GM18499 (cell line): ENCODE data around the gene CHID1.

Experiments used
- ATAC-seq: cut with Tn5 transposase; IDR thresholded peaks from one replicate; pipeline ENCODE4 v1.9.1; 2021; ENCODE audit warnings: moderate number of reproducible peaks; ENCODE audit not compliant: insufficient read depth, unreplicated experiment

CHID1 gene

DNA sequence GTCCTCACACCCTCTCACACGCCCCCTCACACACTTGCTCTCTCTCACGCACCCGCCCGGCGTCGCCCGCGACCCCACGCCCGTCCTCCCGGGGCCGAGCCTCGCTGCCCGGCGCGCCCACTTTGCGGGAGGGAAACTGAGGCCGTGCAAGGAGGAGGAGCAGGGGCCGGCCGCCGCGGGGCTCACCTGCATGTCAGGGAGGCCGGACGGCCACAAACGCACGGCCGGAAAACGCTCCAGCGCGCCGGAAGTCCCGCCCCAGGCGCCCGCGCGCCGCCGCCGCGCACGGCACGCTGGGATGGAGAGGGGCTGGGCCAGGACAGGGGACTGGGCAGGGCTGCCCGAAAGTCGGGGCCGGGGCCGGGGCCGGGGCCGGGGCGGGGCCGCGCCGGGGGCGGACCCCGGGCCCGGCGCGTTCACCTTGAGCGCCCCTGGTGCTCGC lies at the start of gene CHID1:
Gene CHID1 (minus strand): TSS at position 222 of the 442 bp plus-strand sequence. CDS start 5,994 bp downstream, outside the sequence.
- ATAC-seq, result no peak

DNA sequence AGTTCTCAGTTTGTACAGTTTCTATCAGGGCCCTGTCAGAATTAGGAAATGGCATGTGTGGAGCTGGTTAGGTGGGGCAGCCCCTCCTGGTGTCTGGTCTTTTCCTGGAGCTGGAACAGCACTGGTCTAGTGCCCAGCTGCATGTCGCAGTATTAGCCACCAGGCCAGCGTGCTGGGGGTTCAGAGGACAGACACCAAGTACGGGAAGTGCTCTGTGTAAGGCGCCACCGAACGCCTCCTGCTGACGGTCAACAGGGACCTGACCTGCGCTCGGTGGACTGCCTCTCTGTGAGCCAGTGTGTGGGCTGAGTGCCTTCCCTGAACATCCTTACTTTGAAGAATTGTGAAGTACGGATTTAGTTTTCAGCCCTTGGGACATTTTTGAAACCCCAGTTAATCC lies 49.0 kb upstream of the CHID1 start:
- ATAC-seq, result no peak

DNA sequence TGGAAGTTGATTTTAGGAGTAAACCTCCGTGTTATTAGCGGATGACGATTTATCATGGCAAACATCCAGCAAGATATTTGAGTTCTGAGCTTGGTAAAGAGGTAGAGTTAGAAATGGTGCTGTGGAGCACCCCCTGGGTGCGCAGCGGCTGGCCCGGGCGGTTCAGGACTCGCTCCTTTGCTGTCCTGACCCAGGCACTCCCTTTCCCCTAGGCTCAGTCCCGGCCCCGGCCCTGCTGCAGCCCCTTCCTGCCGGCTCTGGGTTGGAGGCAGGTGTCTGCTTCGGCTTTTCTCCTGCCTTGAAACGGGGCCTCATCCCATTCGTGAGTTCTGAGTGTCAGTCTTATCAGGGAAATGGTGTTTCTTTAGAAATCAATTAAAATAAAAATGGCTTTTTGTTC lies 48.4 kb upstream of the CHID1 start:
- no peak for ATAC-seq

DNA sequence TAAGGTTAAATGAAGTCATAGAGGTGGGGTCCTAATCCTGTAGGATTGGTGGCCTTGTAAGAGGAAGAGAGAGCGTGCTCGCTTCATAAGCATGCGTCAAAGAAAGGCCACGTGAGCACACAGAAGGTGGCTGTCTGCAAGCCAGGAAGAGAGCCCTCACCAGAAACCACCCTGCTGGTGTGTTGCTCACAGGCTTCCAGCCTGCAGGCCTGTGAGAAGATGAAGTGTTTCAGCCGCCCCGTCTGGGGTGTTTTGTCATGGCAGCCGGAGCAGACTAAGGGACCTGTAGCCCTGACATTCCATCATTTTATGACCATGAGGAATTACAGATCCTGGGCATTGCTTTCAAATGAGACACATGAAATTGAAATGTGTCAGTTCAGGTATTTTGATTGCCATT lies 47.5 kb upstream of the CHID1 start:
- no peak for ATAC-seq

DNA sequence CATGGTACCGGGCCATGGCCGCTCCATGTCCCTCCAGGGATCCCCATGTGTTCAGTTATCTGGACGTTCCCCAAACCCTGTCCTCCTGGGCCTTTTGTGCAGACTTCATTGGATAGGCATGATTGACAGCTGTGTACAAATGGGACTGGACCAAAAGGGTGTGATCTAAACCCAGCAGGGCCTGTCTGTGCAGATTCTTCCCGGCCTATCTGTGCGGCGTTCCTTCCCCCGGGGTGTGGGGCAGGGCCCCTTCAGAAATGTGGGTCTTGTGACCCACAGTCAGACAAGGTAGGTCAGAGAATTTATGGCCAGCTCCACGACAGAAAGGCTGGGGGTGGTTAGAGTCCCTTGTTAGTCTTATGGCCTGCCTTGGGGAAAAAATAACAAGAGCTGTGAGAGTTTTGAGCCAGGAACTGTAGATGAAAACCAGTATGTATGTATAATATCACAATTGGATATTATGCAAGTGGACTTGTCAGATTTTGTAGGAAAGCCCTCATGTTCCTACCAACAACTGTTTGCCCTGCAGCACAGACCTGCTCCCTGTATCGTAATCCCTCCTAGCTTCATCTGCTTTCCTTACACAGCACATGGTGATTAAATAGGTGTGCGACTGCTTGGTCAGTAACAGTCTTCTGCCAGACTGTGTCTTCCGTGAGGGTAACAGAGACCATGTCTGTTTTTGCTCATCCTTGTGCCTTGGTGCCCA lies 46.8 kb upstream of the CHID1 start:
- no peak for ATAC-seq

- no peak for ATAC-seq
These were observed 44.8 kb upstream of the CHID1 start for GRCh38 chr11:955154-956063.

- no peak for ATAC-seq
These were observed 44.0 kb upstream of the CHID1 start for GRCh38 chr11:954392-955153.

- no peak for ATAC-seq
These were observed 42.9 kb upstream of the CHID1 start for GRCh38 chr11:953512-953911.

DNA sequence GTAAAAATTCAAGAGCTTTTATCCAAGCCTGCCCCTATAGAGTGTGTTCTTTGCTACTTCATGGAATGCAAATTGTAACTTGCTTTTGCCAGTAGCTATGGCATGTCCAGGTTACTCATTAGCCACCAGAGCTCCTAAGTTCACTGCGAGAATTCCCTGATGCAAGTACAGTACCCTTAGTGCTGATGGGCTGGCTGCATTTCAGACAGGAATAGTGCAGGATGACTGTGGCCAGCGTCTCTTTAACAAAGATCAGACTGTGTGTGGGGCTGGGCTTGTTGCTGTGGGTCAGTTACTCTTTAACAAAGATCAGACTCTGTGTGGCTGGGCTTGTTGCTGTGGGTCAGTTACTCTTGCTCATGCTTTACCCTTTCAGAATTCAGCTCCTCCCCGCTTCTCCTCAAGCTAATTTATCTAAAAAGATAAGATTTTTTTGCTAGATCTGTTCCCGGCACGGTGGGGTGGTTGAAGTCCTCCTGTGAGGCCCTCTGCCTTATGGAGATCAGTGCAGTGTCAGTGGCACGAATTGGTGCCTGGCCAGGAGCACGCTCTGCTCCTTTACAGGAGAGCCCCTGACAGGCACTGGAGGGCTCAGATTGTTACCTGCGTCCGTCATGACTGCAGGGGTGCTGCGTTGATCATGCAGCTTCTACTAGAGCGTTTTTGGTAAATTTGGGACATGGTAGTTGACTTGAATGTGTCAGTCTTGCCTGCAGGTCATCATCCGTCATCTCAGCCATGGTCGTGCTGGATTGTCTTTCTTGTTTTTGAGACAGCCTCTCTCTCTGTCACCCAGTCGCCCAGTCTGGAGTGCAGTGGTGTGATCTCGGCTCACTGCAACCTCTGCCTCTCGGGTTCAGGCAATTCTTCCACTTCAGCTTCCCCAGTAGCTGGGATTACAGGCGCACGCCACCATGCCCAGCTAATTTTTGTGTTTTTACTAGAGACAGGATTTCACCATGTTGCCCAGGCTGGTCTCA lies 42.1 kb upstream of the CHID1 start:
- no peak for ATAC-seq

- ATAC-seq, result no peak
These were observed 40.9 kb upstream of the CHID1 start for GRCh38 chr11:951507-951906.

DNA sequence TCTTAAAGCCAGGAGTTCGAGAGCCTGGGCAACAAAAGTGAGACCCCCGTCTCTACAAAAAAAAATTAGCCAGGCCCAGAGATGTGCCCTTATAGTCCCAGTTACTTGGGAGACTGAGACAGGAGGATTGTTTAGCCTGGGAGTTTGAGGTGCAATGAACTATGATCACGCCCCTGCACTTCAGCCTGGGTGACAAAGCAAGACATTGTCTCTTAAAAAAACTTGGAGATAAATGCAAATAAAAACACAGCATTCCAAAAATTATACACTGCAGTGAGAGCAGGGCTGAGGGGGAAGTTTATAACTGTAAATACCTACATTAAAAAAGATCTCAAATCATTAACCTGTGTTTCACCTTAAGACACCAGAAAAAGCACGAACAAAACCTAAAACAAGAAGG lies 37.1 kb upstream of the CHID1 start:
- ATAC-seq, result no peak

DNA sequence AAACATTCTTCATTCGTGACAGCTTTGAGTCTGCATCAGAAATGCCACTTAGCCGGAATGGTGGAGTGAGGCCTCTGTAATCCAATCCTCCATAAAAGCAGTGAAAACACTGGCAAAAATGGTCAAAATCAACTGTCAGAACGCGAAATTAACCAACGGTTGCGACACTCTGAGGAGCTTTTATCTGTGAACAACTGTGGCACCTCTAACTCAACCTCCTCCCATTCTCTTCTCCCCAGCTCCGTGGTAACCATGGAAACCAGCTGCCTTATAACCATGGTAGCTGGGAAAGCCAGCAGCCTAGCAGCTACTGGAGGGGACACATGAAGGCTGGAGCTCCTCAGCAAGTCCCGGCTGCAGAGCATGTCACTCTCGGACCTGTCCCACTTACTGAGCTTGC lies 35.4 kb upstream of the CHID1 start:
- ATAC-seq, result no peak

- no peak for ATAC-seq
These were observed 34.3 kb upstream of the CHID1 start for GRCh38 chr11:944711-945470.

- no peak for ATAC-seq
These were observed 32.2 kb upstream of the CHID1 start for GRCh38 chr11:942823-943222.

GRCh38 chr11:940496-941135 lies 30.0 kb upstream of the CHID1 start:
- ATAC-seq, result no peak

DNA sequence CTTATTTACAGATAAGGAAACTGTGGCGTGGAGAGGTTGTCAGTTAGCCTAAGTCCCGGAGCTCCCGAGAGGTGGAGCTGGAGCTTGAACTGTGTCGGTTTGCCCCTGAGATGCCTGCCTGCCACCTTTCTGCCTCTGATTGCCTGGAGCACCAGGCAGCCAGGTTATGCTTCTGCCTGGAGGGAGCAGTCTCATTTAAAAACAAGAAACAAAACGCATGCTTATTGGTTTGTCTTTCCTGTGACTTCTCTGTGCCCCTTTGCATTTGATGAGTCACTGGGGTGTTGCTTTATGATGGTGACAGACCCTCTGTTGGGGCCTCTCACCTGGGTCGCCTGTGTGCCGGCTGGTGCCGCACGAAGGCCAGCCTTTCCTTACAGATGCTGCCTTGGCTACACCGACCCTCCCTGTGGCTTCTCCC lies 27.2 kb upstream of the CHID1 start:
- ATAC-seq, result no peak

DNA sequence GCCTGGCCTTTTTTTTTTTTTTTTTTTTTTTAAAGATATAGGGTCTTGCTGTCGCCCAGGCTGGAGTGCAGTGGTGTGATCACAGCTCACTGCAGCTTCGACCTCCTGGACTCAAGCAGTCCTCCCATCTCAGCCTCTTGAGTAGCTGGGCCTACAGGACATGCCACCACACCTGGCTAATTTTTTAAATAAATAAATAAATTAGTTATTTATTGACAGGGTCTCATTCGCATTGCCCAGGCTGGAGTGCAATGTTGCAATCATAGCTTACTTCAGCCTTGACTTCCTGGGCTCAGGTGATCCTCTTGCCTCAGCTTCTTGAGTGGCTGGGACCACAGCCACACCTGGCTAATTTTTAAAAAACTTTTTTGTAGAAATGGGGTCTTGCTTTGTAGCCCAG lies 25.6 kb upstream of the CHID1 start:
- no peak for ATAC-seq

DNA sequence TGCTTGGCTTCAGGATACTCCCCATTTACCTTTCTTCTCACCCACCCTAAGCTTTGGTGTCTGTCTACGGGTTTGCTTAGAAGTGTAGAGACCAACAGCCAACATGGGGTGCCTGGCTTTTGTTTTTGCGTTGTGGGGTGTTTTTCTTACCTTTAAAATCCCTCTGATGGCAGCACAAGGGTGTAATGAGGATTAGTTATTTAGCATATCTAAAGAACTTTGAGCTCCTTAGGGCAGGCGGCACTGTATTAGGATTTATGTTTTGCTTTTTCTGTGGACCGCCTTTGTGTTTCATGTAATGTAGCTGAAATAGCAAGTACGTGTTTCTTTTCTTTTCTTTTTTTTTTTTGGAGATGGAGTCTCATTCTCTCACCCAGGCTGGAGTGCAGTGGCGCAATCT lies 23.9 kb upstream of the CHID1 start:
- ATAC-seq, result no peak
